Karpas-422 (cell line): Measurements from ENCODE around the gene AKAP17A. TPM values are rescaled to one million over a fixed set of nuclear protein-coding genes. Genes with fewer than 3 reads are reported as not detected.

Source experiments
- DNase-seq: peaks from one replicate; pipeline ENCODE4 v3.0.0-alpha.2; 2015
- H2AFZ ChIP-seq: fragments of 200-600 bp; sonication (generic); 2 replicates; pipeline ENCODE4 v1.6.1; 2014; ENCODE audit warnings: antibody characterized with exemption, low read length, mixed read lengths
- H3K27ac ChIP-seq: fragments of 200-600 bp; sonication (generic); 2 replicates; pipeline ENCODE4 v1.5.1; 2014; ENCODE audit warnings: mild to moderate bottlenecking, low read length, moderate library complexity
- H3K27me3 ChIP-seq: fragments of 200-600 bp; sonication (generic); 2 replicates; pipeline ENCODE4 v1.6.1; 2014; ENCODE audit warnings: low read length, mixed read lengths
- H3K36me3 ChIP-seq: fragments of 200-600 bp; sonication (generic); 2 replicates; pipeline ENCODE4 v1.6.1; 2014; ENCODE audit warnings: low read length, mixed read lengths; ENCODE audit not compliant: insufficient read depth
- H3K4me1 ChIP-seq: fragments of 200-600 bp; sonication (generic); 2 replicates; pipeline ENCODE4 v1.6.1; 2014; ENCODE audit warnings: mild to moderate bottlenecking, low read length, mixed read lengths
- H3K4me2 ChIP-seq: fragments of 200-600 bp; sonication (generic); 2 replicates; pipeline ENCODE4 v1.6.1; 2014; ENCODE audit warnings: low read length, low read depth, mild to moderate bottlenecking; ENCODE audit not compliant: poor library complexity, severe bottlenecking
- H3K4me3 ChIP-seq: fragments of 200-600 bp; sonication (generic); 2 replicates; pipeline ENCODE4 v1.5.1; 2014; ENCODE audit warnings: mild to moderate bottlenecking, antibody characterized with exemption, low read length, mixed read lengths
- H3K79me2 ChIP-seq: fragments of 200-600 bp; sonication (generic); 2 replicates; pipeline ENCODE4 v1.6.1; 2014; ENCODE audit warnings: mild to moderate bottlenecking, low read length, mixed read lengths
- H3K9ac ChIP-seq: fragments of 200-600 bp; sonication (generic); 2 replicates; pipeline ENCODE4 v1.6.0; 2014; ENCODE audit warnings: low read length
- H3K9me2 ChIP-seq: fragments of 200-600 bp; sonication (generic), shearing (Covaris generic); replicated peaks from 2 replicates; pipeline ENCODE4 v1.6.0; 2014; ENCODE audit warnings: mild to moderate bottlenecking, low read length, moderate library complexity; ENCODE audit not compliant: insufficient read depth
- H3K9me3 ChIP-seq: fragments of 300-700, 200-600 bp; sonication (generic); 2 replicates; pipeline ENCODE4 v1.6.1; 2014; ENCODE audit warnings: low read length, mixed read lengths
- H4K20me1 ChIP-seq: fragments of 200-600 bp; sonication (generic); 2 replicates; pipeline ENCODE4 v1.6.1; 2014; ENCODE audit warnings: mild to moderate bottlenecking, antibody characterized with exemption, low read length, low read depth; ENCODE audit not compliant: insufficient read depth
- total RNA-seq: library from RNA; depleted of rRNA; stranded (reverse); fragments of >200 nt; shearing (Covaris generic); gene quantifications from 2 replicates; pipeline ENCODE4 v1.2.3, GENCODE V29; 2014; ENCODE audit warnings: low replicate concordance; rRNA removed

The AKAP17A gene, protein sequence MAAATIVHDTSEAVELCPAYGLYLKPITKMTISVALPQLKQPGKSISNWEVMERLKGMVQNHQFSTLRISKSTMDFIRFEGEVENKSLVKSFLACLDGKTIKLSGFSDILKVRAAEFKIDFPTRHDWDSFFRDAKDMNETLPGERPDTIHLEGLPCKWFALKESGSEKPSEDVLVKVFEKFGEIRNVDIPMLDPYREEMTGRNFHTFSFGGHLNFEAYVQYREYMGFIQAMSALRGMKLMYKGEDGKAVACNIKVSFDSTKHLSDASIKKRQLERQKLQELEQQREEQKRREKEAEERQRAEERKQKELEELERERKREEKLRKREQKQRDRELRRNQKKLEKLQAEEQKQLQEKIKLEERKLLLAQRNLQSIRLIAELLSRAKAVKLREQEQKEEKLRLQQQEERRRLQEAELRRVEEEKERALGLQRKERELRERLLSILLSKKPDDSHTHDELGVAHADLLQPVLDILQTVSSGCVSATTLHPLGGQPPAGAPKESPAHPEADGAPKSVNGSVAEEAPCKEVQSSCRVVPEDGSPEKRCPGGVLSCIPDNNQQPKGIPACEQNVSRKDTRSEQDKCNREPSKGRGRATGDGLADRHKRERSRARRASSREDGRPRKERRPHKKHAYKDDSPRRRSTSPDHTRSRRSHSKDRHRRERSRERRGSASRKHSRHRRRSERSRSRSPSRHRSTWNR
- 27.9 and 66.6 TPM in 2 replicates for total RNA-seq

DNA sequence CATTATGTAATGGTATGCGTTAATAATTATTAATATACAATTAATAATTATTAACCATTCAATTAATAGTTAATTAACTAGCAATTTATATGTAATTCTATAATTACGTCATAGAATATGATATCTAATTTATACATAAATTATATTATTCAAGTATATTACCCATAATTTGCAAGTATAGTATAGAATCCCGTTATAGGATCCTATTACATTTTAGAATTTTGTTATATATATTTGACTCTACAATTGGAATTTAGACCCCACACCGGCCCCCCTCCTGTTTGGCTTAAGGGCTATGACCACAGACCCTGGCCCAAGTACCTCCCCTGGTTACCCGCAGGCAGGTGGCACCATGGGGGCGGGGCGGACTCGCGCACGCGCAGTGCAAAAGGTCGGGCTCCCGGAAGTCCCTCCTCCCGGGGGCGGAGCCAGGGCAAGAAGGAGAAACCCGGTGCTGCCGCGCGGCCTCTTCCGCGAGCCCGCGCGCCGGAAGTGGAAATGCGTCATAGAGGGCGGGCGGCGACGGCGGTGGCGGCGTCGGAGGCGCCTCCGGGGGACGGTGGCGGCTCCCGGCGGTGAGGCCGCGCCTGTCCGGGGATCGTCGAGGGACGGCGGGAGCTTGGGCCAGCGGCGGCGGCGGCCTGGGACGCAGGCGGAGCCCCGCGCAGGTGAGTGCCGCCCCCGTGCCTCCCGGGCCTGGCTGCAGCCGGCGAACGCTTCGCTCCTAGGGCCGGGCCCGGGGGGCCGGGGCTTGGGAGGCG, at the start of gene AKAP17A:
Gene AKAP17A, plus strand, starts transcription at position 503 of the 761 bp plus-strand sequence. CDS start 1,859 bp downstream, outside the sequence.
- Histone ChIP-seq H2AFZ (no peak within 1 kb of the TSS), H3K79me2 (peaks cover 43% of the 10 kb centered on the region), H4K20me1 (peaks cover 42% of the 10 kb centered on the region), H3K9me2 (no peaks in the 10 kb centered on the region), H3K27me3 (no peaks in the 10 kb centered on the region), H3K4me1 (peaks cover 27% of the 10 kb centered on the region), H3K36me3 (peaks cover 26% of the 10 kb centered on the region), H3K9me3 (no peaks in the 10 kb centered on the region), H3K9ac (peak within 1 kb of the TSS; percentile 93), H3K4me3 (peak within 1 kb of the TSS; percentile 91), H3K27ac (peak within 1 kb of the TSS; percentile 82), H3K4me2 (peak within 1 kb of the TSS; percentile 70)
- DNase-seq, result peak; percentile 99

DNA sequence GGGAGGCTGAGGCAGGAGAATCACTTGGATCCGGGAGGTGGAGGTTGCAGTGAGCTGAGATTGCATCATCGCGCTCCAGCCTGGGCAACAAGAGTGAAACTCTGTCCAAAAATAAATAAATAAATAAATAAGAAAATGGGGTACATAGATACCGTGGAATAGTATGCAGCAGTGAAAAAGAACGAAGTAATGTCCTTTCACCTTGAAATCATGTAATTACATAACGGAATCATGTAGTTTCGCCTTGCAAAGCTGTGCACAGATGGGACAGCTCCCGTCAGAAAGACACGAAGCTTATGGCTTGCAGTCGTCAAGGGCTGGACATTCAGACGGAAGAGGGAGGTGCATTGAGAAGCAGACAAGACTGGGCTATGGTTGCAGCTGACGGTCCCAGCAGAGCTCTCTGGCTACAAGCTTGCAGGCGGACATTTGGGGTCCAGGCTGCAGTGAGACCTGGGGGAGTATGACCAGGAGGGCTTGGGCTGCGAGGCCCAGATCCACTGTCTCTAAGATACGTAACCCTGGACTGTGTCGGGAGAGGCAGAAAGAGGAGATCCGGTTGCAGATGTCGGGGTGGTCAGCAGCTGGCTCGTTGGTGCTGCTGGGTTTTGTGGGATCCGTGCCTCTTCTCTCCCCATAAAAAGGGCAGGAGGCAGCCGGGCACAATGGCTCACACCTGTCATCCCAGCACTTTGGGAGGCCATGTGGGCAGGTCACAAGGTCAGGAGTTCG, 48.2 kb upstream of the AKAP17A start:
- H3K9me2 ChIP-seq, result no peaks in the 10 kb centered on the region
- H3K4me3 ChIP-seq, result no peak overlapping the region
- H3K79me2 ChIP-seq, result no peaks in the 10 kb centered on the region
- H4K20me1 ChIP-seq, result no peaks in the 10 kb centered on the region
- H3K4me1 ChIP-seq, result no peaks in the 10 kb centered on the region
- H3K27me3 ChIP-seq, result no peaks in the 10 kb centered on the region
- no peak overlapping the region for H2AFZ ChIP-seq
- H3K9me3 ChIP-seq, result no peaks in the 10 kb centered on the region
- DNase-seq, result peak; percentile 35
- H3K9ac ChIP-seq, result no peak overlapping the region
- H3K36me3 ChIP-seq, result no peaks in the 10 kb centered on the region
- no peak overlapping the region for H3K27ac ChIP-seq
- H3K4me2 ChIP-seq, result no peak overlapping the region

DNA sequence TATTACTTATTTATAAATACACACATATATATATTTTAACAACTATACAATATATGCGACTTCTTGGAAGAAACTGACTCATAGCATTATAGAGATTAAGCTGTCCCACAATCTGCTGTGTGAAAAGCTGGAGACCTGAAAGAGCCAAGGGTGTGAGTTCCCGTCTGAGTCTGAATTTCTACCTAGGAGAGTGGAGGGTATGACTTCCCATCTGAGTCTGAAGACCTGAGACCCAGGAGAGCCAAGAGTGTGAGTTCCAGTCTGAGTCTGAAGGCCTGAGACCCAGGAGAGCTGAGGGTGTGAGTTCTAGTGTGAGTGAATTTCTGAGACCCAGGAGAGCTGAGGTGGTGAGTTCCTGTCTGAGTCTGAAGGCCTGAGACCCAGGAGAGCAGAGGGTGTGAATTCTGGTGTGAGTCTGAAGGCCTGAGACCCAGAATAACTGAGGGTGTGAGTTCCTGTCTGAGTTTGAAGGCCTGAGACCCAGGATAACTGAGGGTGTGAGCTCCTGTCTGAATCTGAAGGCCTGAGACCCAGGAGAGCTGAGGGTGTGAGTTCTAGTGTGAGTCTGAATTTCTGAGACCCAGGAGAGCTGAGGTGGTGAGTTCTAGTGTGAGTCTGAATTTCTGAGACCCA, 45.5 kb upstream of the AKAP17A start:
- Histone ChIP-seq H3K36me3 (no peaks in the 10 kb centered on the region), H3K27me3 (no peaks in the 10 kb centered on the region), H3K9me2 (no peaks in the 10 kb centered on the region), H3K79me2 (no peaks in the 10 kb centered on the region), H3K4me1 (no peaks in the 10 kb centered on the region), H3K27ac (no peak overlapping the region), H3K9ac (no peak overlapping the region), H3K4me3 (no peak overlapping the region), H4K20me1 (no peaks in the 10 kb centered on the region), H3K9me3 (no peaks in the 10 kb centered on the region), H2AFZ (no peak overlapping the region), H3K4me2 (no peak overlapping the region)
- DNase-seq, result no peak

DNA sequence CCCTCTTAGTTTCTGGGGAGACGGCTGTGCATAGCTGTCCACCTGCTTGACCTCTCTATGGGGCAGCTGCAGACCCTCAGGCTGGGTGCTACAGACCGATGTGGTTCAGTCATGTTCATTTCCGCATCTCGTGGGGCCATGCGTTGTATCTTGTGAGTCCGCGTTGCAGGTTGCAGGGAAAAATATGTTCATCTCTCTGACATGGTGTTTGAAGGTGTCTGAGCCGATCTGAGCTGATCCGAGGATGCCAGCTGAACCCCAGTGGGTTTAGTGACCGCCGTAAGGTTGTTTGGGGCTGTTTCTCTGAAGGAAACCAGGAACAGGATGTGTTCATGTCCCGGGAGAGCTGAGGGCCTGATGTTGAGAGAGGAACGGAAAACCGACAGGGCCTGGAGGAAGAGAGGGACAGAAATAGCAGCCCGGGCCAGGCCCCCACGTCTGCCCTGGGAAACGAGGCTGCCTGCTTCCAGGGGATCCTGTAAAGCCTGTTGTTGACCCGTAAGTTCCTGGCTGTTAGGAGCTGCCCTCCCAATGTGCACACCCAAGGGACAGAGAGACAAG, 44.6 kb upstream of the AKAP17A start:
- no peaks in the 10 kb centered on the region for H3K36me3 ChIP-seq
- no peak overlapping the region for H3K9ac ChIP-seq
- H4K20me1 ChIP-seq, result no peaks in the 10 kb centered on the region
- no peak overlapping the region for H3K4me2 ChIP-seq
- H3K27ac ChIP-seq, result no peak overlapping the region
- no peaks in the 10 kb centered on the region for H3K9me3 ChIP-seq
- no peak overlapping the region for H2AFZ ChIP-seq
- H3K27me3 ChIP-seq, result no peaks in the 10 kb centered on the region
- H3K4me1 ChIP-seq, result no peaks in the 10 kb centered on the region
- no peak for DNase-seq
- H3K9me2 ChIP-seq, result no peaks in the 10 kb centered on the region
- H3K4me3 ChIP-seq, result no peak overlapping the region
- H3K79me2 ChIP-seq, result no peaks in the 10 kb centered on the region

DNA sequence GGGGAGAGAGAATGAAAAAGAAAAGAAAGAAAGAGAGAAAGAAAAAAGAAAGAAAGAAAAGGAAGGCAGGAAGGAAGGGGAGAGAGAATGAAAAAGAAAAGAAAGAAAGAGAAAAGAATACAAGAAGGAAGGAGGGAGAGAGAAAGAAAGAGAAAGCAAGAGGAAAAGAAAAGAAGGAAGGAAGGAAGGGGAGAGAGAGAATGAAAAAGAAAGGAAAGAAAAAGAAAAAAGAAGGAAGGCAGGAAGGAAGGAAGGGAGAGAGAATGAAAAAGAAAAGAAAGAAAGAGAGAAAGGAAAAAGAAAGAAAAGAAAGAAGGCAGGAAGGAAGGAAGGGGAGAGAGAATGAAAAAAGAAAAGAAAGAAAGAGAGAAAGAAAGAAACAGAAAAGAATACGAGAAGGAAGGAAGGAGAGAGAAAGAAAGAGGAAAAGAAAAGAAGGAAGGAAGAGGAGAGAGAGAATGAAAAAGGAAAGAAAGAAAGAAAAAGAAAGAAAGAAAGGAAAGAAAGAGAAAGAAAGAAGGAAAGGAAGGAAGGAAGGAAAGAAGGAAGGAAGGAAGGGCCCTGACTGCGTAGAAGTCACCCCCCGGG, 39.4 kb upstream of the AKAP17A start:
- Histone ChIP-seq H3K4me2 (no peak overlapping the region), H4K20me1 (no peaks in the 10 kb centered on the region), H2AFZ (no peak overlapping the region), H3K9me2 (no peaks in the 10 kb centered on the region), H3K9me3 (0 out of 2 replicates have a peak, but pooled peaks cover 4% of the 10 kb centered on the region), H3K27ac (no peak overlapping the region), H3K36me3 (no peaks in the 10 kb centered on the region), H3K4me1 (no peaks in the 10 kb centered on the region), H3K9ac (no peak overlapping the region), H3K27me3 (no peaks in the 10 kb centered on the region), H3K79me2 (no peaks in the 10 kb centered on the region), H3K4me3 (no peak overlapping the region)
- DNase-seq, result no peak

DNA sequence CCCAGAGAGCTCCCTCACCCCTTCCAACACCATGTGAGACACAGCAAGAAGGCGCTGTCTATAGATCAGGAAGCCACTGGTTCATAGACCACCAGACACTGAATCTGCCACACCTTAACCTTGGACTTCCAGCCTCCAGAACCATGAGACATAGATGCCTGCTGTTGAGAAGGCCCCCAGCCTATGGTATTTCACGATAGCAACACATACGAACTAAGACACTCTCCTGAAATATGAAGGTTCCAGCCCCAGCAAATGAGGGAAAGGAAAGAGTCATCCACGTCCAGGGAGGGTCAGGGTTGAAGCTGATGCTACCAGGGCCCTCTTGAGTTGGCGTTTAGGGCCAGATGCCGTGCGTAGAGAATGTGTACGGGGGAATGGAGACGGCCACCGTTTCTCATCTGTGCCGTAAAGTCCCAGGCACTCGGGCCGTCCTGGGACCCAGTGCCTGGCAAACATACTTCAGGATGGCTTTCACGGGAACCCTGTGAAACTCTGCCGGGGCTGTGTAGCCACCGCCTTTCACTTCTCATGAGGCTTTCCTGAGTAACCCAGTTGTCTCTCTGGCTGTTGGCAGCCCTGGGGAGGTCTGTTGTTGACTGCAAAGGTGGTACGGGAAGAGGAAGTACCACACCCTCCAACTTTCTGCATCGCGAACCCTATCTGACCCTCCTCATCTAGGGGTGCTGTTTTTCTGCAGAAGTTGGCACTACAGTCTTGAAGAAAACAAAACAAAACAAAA, 36.8 kb upstream of the AKAP17A start:
- no peak overlapping the region for H3K9ac ChIP-seq
- H2AFZ ChIP-seq, result no peak overlapping the region
- DNase-seq, result no peak
- H3K4me3 ChIP-seq, result no peak overlapping the region
- no peaks in the 10 kb centered on the region for H3K27me3 ChIP-seq
- no peak overlapping the region for H3K4me2 ChIP-seq
- no peaks in the 10 kb centered on the region for H3K4me1 ChIP-seq
- H3K27ac ChIP-seq, result no peak overlapping the region
- H3K36me3 ChIP-seq, result no peaks in the 10 kb centered on the region
- no peaks in the 10 kb centered on the region for H3K9me2 ChIP-seq
- no peaks in the 10 kb centered on the region for H3K79me2 ChIP-seq
- no peaks in the 10 kb centered on the region for H4K20me1 ChIP-seq
- 0 out of 2 replicates have a peak, but pooled peaks cover 4% of the 10 kb centered on the region for H3K9me3 ChIP-seq
